Thyroid gland (tissue), 4 donors: Measurements from ENCODE around the gene EIF3D. TPM values are rescaled to one million over a fixed set of nuclear protein-coding genes. Genes with fewer than 3 reads are reported as not detected.

Source experiments
- DNase-seq, 2 donors: peaks; one replicate each; pipeline ENCODE4 v3.0.0-alpha.2; 2019
- H3K27ac ChIP-seq, 3 donors: fragments of 200-600 bp; sonication (generic); 1 replicate in 2 of 3; 2 replicates in 1 of 3; pipeline ENCODE4 v1.5.1; 2016 to 2019; ENCODE audit warnings: mild to moderate bottlenecking in 1 of 3, moderate library complexity in 1 of 3
- H3K27me3 ChIP-seq: fragments of 200-600 bp; sonication (generic); one replicate; pipeline ENCODE4 v1.5.1; 2019
- H3K36me3 ChIP-seq, 2 donors: fragments of 200-600 bp; sonication (generic); one replicate each; pipeline ENCODE4 v1.5.1; 2016 to 2019
- H3K4me1 ChIP-seq, 2 donors: fragments of 200-600 bp; sonication (generic); one replicate each; pipeline ENCODE4 v1.5.1; 2017 to 2019
- H3K4me3 ChIP-seq, 3 donors: fragments of 200-600 bp; sonication (generic); replicated peaks in 1 of 3; 1 replicate in 2 of 3; 2 replicates in 1 of 3; pipeline ENCODE4 v1.5.1; 2016; ENCODE audit warnings: mild to moderate bottlenecking in 1 of 3
- H3K9me3 ChIP-seq: fragments of 200-600 bp; sonication (generic); one replicate; pipeline ENCODE4 v1.5.1; 2017
- POLR2A ChIP-seq, 2 donors: fragments of 450-650 bp; IDR thresholded peaks; one replicate each; pipeline ENCODE4 v1.6.1; 2017; ENCODE audit warnings: antibody characterized with exemption in 2 of 2, mild to moderate bottlenecking in 2 of 2, moderate library complexity in 1 of 2
- WGBS, 2 donors: methylation state at CpG; one replicate each; pipeline ENCODE4 v1.1.5; 2017; 5-methylcytosine and 5-hydroxymethylcytosine counted together
- intact Hi-C: fragments of 100-400 bp; cut with DNase I; formaldehyde crosslinking; loops from one replicate; pipeline ENCODE4 v1.15.1; 2023
- total RNA-seq, 4 donors: library from RNA; depleted of rRNA; stranded (reverse); fragments of >200 nt; gene quantifications; one replicate each; pipeline ENCODE4 v1.2.3, GENCODE V29; 2016
- TF ChIP-seq, protein P1 (sequence below), 6 experiments: fragments of 200-600 bp in 3 of 6; fragments of 450-650 bp in 3 of 6; sonication (generic) in 3 of 6; IDR thresholded peaks; one replicate each; pipeline ENCODE4 v1.5.1; 2016 to 2019; ENCODE audit warnings: antibody characterized with exemption in 6 of 6, mild to moderate bottlenecking in 2 of 6, inconsistent platforms in 1 of 6, moderate library complexity in 1 of 6

The EIF3D gene
- total RNA-seq, 4 donors from 2014 or later: 213 to 427 (median 309) TPM

DNA sequence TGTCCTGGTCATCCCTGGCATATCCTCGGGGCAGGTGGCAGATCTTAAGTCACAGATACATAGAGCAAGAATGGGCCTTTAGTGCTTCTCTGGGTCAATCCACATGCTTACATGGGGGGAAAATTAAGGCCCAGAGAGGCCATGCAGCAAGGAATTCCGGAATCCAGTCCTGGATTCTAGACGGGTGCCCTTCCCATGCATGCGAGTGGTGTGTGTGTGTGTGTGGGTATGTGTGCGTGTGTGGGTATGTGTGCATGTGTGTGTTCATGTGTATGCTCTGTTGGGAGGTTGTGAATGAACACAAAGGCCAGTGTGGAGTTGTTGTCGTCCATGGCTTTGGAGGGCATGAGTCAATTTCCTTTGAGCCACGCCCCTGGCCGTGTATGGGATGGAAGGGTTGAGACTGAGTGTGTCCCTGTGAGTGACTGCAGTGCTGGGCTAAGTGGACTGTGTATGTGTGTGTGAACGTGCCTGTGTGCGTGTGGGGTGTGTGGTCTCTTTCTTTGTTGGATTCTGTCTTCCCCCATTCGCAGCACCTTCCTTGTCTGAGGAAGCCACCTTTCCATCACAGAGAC lies 33.4 kb upstream of the EIF3D start:
- WGBS, 2 donors: 75% methylated on average over 11 of the region's 11 CpGs
- no peak for DNase-seq
- TF ChIP-seq, protein P1, sequence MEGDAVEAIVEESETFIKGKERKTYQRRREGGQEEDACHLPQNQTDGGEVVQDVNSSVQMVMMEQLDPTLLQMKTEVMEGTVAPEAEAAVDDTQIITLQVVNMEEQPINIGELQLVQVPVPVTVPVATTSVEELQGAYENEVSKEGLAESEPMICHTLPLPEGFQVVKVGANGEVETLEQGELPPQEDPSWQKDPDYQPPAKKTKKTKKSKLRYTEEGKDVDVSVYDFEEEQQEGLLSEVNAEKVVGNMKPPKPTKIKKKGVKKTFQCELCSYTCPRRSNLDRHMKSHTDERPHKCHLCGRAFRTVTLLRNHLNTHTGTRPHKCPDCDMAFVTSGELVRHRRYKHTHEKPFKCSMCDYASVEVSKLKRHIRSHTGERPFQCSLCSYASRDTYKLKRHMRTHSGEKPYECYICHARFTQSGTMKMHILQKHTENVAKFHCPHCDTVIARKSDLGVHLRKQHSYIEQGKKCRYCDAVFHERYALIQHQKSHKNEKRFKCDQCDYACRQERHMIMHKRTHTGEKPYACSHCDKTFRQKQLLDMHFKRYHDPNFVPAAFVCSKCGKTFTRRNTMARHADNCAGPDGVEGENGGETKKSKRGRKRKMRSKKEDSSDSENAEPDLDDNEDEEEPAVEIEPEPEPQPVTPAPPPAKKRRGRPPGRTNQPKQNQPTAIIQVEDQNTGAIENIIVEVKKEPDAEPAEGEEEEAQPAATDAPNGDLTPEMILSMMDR (IDR thresholded peaks at IDR 0.05): no peak
- no peak for TF ChIP-seq POLR2A (IDR thresholded peaks at IDR 0.05)
- no peaks in the 10 kb centered on the region for H3K9me3 ChIP-seq
- H3K4me3 ChIP-seq: no peak overlapping the region
- no peaks in the 10 kb centered on the region for H3K4me1 ChIP-seq
- H3K36me3 ChIP-seq: no peaks in the 10 kb centered on the region
- no peak overlapping the region for H3K27ac ChIP-seq
- H3K27me3 ChIP-seq: no peaks in the 10 kb centered on the region
- intact Hi-C loops: no loop called here

DNA sequence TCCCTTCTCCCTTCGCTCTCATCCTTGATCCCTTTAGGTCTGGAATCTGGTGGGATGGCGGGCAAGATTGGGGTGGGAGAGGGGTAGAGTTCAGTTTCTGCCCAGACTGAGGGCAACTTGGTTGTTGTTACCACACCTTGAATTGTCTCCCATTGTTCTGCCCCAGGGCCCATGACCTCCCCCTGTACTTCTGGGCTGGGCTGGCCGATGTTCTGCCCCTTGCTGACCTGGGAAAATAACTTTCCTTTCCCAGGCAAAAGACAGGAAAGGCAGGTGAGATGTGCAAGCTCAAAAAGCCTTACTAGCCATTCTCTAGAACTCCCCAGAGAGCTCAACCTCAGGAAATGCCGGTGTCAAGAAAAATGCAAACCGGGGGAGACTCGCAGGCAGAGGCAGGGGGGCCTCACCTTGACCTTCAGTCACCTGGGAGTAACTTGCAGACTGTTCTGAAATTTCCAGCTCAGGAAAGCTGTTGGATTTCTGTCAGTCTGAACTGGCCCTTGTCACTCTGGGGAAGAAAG lies 32.4 kb upstream of the EIF3D start:
- no peak for DNase-seq
- H3K9me3 ChIP-seq: no peaks in the 10 kb centered on the region
- H3K4me3 ChIP-seq: no peak overlapping the region
- H3K36me3 ChIP-seq: no peaks in the 10 kb centered on the region
- no peaks in the 10 kb centered on the region for H3K27me3 ChIP-seq
- 47 to 53% methylated on average over 6 of the region's 6 CpGs for WGBS, 2 donors
- H3K4me1 ChIP-seq: no peaks in the 10 kb centered on the region
- TF ChIP-seq, protein P1 (IDR thresholded peaks at IDR 0.05): no peak
- no peak for TF ChIP-seq POLR2A (IDR thresholded peaks at IDR 0.05)
- no peak overlapping the region for H3K27ac ChIP-seq
- intact Hi-C loops: no loop called here

DNA sequence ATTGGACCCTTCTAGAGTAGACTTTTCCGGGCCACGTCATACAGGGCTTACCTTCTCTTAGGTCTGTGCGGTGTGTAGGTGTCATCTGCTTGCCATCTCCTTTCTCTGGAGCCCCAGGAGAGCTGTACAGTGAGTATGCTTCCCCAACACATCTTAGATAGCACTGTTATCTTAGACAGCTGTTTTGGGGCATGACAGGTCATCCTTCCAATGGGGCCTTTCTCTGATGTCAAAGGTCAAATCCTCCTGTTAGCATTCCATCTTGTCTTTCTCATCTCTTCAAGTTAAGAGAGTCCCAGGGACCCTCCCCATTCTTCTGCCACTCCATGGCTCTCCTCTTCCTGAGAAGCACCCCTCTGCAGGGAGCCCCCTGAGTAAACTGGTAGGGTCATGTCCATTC lies 31.0 kb upstream of the EIF3D start:
- DNase-seq: no peak
- Histone ChIP-seq H3K36me3 (no peaks in the 10 kb centered on the region), H3K27ac (no peak overlapping the region), H3K9me3 (no peaks in the 10 kb centered on the region), H3K4me3 (no peak overlapping the region), H3K4me1 (no peaks in the 10 kb centered on the region), H3K27me3 (no peaks in the 10 kb centered on the region)
- TF ChIP-seq, protein P1 (IDR thresholded peaks at IDR 0.05): no peak
- TF ChIP-seq POLR2A (IDR thresholded peaks at IDR 0.05): no peak
- intact Hi-C loops: no loop called here
- WGBS, 2 donors: 94 to 97% methylated on average over 3 of the region's 3 CpGs

DNA sequence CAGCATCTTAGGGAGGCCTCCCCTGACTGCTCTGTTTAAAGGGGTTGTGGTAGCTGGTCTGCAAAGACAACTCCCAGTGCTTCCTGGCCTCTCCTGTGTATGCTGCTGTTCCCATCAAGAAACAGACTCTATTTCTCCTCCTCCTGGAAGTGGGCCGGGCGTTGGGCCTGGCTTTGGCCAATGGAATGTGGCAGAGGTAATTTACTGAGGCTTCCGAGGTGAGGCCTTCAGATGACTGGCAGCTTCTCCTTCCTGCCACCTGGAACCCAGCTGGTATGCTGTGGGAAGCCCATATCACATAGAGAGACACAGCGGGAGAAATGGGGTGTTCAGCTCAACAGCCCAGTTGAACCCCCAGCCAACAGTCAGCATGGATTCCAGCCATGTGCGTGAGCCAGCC lies 25.1 kb upstream of the EIF3D start:
- Histone ChIP-seq H3K27me3 (no peaks in the 10 kb centered on the region), H3K9me3 (no peaks in the 10 kb centered on the region), H3K27ac (no peak overlapping the region), H3K4me1 (no peaks in the 10 kb centered on the region), H3K36me3 (no peaks in the 10 kb centered on the region), H3K4me3 (no peak overlapping the region)
- no peak for TF ChIP-seq POLR2A (IDR thresholded peaks at IDR 0.05)
- TF ChIP-seq, protein P1 (IDR thresholded peaks at IDR 0.05): no peak
- no peak for DNase-seq
- intact Hi-C loops: no loop called here
- 63 to 86% methylated on average over 4 to 5 of the region's 5 CpGs for WGBS, 2 donors

DNA sequence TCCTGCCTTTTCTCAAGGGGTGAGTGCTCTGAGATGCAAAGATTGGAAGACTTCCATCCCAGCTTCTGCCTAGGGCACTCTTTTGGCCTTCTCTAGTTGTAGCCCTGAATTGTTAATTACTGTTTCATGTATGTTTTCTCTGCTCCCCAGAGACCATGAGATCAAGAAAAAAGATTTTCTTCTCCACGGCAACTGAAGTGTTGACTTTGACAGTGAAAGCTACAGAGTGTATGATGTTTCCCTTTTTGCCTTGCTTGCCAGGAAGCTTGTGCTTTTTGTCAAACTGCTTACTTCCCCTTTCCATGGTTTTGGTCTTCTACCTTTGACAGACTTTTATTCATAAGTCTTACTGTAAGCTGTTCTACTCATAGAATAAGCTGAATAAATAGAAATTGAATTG lies 23.3 kb upstream of the EIF3D start:
- no peaks in the 10 kb centered on the region for H3K27me3 ChIP-seq
- intact Hi-C loops: no loop called here
- H3K4me3 ChIP-seq: no peak overlapping the region
- 32 to 44% methylated on average over 1 of the region's 1 CpG for WGBS, 2 donors
- H3K9me3 ChIP-seq: no peaks in the 10 kb centered on the region
- no peak overlapping the region for H3K27ac ChIP-seq
- no peaks in the 10 kb centered on the region for H3K4me1 ChIP-seq
- no peaks in the 10 kb centered on the region for H3K36me3 ChIP-seq
- TF ChIP-seq, protein P1 (IDR thresholded peaks at IDR 0.05): no peak
- TF ChIP-seq POLR2A (IDR thresholded peaks at IDR 0.05): no peak
- DNase-seq: no peak
